ENCODE results near the gene OGFR.

The OGFR gene

DNA sequence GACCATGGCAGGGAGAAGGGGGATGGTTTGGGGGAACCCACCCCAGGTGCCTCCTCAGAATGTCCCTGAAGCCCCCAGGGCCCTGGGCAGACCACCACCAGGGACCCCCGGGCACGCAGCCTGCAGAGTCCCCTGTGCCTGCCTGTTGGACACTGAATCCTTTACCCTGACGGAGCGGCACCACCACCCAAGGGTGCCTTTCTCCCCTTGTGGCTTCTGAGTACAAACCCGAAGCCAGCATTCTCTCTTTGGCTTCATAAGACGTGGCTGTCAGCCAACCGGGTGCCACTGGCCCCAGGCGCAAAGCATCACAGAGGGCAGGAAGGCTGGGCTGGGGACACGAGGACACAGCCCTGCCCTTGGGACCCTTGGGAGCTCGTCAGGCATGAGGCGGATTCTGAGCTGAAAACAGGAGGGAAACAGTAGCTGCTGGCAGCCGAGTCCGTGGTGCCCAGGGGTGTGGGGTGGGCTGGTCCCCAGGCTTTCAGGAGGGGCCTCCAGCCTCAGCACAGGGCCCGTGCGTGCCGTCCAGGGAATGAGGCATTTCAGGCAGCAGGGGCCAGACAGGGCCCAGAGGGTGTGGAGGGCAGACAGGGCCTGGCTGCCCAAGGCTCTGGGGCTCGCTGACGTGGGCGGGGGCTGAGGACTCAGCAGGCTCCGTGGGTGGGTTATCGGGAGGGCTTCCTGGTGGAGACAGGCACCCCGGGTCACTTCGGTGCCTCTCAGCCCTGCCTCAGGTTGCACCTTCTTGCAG, 15.8 kb downstream of the OGFR start:
- TF ChIP-seq, protein P1, sequence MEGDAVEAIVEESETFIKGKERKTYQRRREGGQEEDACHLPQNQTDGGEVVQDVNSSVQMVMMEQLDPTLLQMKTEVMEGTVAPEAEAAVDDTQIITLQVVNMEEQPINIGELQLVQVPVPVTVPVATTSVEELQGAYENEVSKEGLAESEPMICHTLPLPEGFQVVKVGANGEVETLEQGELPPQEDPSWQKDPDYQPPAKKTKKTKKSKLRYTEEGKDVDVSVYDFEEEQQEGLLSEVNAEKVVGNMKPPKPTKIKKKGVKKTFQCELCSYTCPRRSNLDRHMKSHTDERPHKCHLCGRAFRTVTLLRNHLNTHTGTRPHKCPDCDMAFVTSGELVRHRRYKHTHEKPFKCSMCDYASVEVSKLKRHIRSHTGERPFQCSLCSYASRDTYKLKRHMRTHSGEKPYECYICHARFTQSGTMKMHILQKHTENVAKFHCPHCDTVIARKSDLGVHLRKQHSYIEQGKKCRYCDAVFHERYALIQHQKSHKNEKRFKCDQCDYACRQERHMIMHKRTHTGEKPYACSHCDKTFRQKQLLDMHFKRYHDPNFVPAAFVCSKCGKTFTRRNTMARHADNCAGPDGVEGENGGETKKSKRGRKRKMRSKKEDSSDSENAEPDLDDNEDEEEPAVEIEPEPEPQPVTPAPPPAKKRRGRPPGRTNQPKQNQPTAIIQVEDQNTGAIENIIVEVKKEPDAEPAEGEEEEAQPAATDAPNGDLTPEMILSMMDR (conservative IDR thresholded peaks at IDR 0.05; ENCODE audit: low read length) = no peak
- no peak overlapping the region for H3K4me3 ChIP-seq (ENCODE audit: low read length)
- no peak for DNase-seq (ENCODE audit: low read depth)

DNA sequence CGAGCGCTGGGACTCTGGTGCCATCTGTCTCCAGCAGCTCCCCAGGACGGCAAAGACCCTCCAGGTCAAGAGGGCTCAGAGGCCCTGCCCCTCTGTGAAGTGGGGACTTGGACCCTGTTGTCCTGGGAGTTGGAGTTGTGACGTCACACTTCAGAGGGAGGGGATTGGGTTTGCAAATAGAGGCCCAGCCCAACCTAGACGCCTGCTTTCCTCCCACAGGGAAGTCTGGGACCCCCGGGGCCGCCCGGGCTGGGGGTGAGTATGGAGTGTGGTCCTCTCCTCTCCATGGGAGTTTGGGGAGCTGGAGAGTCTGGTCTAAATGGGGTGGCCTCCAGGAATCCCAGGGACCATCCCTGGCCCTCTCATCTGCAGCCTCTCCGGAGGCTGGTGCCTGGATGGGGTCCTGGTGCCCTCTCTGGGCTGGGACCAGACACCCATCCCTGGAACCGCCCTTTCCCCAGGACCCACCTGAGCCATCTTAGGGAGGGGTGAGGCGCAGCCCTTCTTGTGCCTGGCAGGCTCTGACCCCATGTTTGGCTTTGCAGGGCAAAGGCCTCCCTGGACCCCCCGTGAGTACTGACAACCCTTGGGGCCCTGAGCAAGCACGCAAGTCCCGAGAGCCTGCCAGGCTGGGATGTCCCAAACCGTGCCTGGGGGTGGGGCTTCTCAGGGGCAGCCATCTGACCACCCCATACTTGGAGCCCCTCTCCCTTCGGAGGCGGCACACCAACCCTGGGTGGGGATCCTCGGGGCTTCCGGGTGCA, 16.5 kb downstream of the OGFR start:
- no peak for DNase-seq (ENCODE audit: low read depth)
- no peak overlapping the region for H3K4me3 ChIP-seq (ENCODE audit: low read length)
- TF ChIP-seq, protein P1 (conservative IDR thresholded peaks at IDR 0.05; ENCODE audit: low read length) = no peak

DNA sequence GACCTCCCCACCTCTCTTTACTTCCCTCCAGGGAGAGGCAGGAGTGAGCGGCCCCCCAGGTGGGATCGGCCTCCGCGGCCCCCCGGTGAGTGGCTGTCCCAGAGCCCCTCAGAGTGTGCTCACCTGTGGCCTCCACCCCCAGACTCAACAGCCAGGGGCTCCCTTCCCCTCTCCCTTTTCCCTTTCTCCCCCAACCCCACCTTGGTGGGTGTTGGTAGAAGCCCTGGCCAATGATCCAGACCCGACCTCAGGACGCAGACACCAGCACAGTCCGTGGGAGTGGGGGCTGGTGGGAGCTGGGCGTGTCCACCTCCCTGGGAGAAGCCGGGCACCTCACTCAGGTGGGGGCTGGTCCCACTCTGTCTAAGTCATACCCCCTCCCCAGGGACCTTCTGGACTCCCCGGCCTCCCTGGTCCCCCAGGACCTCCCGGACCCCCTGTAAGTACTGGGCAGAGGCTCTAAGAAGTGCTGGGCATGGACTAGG, 17.1 kb downstream of the OGFR start:
- TF ChIP-seq, protein P1 (conservative IDR thresholded peaks at IDR 0.05; ENCODE audit: low read length) = no peak

DNA sequence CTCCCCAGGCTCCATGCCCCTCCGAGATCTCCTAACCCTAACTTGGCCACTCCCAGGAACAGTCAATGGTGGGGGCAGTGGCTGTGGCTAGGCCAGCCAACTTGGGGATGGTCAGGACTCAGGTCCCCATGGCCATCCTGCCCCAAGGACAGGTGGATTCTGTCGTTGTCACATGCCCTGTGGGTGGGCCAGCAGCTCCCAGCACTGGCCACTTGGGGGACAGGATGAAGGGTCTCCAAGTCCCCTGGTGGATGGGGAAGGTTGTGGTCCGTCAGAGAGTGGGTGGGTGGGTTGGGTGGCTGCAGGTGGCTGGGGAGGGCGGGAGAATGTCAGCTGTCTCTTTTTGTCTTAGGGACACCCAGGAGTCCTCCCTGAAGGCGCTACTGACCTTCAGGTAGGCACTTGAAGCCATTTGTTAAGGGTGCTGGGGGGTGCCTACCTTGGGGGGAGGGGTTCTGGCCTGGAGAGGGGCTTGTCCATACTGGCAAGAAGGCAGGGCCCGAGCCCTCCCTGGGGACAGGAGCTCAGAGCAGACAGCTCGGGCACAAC, 17.7 kb downstream of the OGFR start:
- TF ChIP-seq, protein P1 (conservative IDR thresholded peaks at IDR 0.05; ENCODE audit: low read length) = no peak
- H3K4me3 ChIP-seq (ENCODE audit: low read length) = no peak overlapping the region
- no peak for DNase-seq (ENCODE audit: low read depth)

More for the DNA sequence above, 17.1 kb downstream of the OGFR start:
- no peak overlapping the region for H3K4me3 ChIP-seq (ENCODE audit: low read length)
- no peak for DNase-seq (ENCODE audit: low read depth)

DNA sequence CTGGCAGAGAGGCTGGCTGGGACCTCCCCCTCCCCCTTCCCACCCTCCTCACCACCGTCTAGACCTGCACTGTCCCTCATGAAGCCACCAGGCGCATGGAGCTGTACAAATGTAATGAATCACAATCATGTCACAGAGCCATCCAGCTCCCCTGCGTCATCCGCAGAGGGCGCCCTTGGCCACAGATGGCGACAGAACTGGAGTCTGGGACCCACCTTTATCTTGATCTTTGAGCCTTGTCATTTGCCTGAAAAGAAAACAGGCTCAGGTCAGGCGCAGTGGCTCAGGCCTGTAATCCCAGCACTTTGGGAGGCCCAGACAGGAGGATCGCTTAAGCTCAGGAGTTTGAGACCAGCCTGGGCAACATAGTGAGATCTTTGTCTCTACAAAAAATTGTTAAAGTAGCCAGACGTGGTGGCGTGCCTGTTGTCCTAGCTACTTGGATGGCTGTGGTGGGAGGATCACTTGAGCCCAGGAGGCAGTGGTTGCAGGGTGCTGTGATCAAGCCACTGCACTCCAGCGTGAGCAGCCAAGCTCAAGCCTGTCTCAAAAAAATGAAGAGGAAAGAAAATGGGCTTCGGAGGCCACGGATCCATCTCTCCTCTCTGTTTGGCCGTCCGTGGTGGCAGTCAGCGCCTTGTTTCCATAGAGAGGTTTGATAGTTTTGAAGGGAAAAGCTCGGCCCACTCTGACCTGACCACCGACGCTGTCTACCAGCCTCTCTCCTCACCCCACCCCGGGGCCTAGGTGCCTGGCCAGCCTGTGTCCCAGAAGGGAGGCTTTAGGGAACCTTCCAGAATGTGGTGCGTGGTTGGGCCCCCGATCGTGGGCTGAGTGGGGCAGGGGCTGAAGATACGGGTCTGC, 18.4 kb downstream of the OGFR start:
- no peak for DNase-seq (ENCODE audit: low read depth)
- TF ChIP-seq, protein P1 (conservative IDR thresholded peaks at IDR 0.05; ENCODE audit: low read length) = peak; percentile 29
- H3K4me3 ChIP-seq (ENCODE audit: low read length) = no peak overlapping the region

DNA sequence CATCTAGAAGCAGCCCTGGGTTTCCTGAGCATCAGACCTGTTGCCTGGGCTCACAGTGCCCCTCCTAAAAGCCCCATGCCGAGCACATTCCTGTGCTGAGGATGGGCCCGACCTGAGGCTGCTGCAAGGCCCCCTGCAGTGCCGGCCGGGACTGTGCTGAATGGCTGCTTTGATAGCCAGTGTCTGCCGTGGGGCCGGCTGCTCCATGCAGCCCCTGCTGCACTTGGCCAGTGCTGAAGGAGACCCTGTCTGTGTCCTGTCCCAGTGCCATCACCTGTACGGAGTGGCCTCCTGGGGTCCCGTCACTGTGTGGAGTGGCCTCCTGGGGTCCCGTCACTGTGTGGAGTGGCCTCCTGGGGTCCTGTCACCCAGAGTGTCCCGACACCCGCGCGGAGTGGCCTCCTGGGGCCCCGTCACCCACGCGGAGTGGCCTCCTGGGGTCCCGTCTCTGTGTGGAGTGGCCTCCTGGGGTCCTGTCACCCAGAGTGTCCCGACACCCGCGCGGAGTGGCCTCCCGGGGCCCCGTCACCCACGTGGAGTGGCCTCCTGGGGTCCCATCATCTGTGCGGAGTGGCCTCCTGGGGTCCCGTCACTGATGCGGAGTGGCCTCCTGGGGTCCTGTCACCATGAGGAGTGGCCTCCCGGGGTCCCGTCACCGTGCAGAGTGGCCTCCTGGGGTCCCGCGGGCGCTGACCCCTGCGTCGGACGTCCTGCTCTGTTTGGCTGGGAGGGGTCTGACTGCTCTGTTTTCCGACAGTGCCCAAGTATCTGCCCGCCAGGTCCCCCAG, 19.2 kb downstream of the OGFR start:
- TF ChIP-seq, protein P1 (conservative IDR thresholded peaks at IDR 0.05; ENCODE audit: low read length) = no peak
- no peak overlapping the region for H3K4me3 ChIP-seq (ENCODE audit: low read length)
- DNase-seq (ENCODE audit: low read depth) = no peak

Data from AG10803 (cell line).